IMR-90 (cell line): ENCODE measurements around the gene IFI44. TPM values are rescaled to one million over a fixed set of nuclear protein-coding genes. Genes with fewer than 3 reads are reported as not detected.

ENCODE experiments used
- ATAC-seq: fragments of 200-7000 bp; cut with Tn5 transposase; 2 replicates; pipeline ENCODE4 v1.9.1; 2020; ENCODE audit warnings: low read depth, mild to moderate bottlenecking, moderate library complexity
- BruUV-seq: library from RNA; stranded (reverse); fragments of 400-500 nt; replicated peaks from 2 replicates; lab custom pipeline; 2021; lab: Mats Ljungman, UMichigan
- CTCF ChIA-PET: fragments of 300-600 bp; formaldehyde crosslinking; extraction: SDS; loops from one replicate; lab custom pipeline; 2021; ENCODE audit warnings: antibody characterized with exemption; lab: Yijun Ruan, JAX
- POLR2A ChIA-PET: fragments of 300-600 bp; sonication (Branson Sonifier 250); formaldehyde crosslinking; loops from one replicate; lab custom pipeline; 2022; ENCODE audit warnings: antibody characterized with exemption; ENCODE audit not compliant: unreplicated experiment; lab: Charles Lee
- DNase-seq: peaks from one replicate; pipeline ENCODE4 v3.0.0; 2013
- H2AFZ ChIP-seq: replicated peaks from 2 replicates; pipeline ENCODE3; 2013; ENCODE audit warnings: low read length, mild to moderate bottlenecking; ENCODE audit not compliant: poor library complexity
- H2AK5ac ChIP-seq: 2 replicates; pipeline ENCODE4 v1.6.1; 2013; ENCODE audit warnings: low read depth, low read length, inconsistent platforms
- H2AK9ac ChIP-seq: replicated peaks from 2 replicates; pipeline ENCODE3; 2013; ENCODE audit warnings: mild to moderate bottlenecking, low read depth, low read length, moderate library complexity; ENCODE audit not compliant: poor library complexity
- H2BK120ac ChIP-seq: 2 replicates; pipeline ENCODE4 v1.6.1; 2013; ENCODE audit warnings: low read depth, low read length, inconsistent platforms
- H2BK15ac ChIP-seq: 3 replicates; pipeline ENCODE4 v1.6.1; 2013; ENCODE audit warnings: low read depth, low read length, inconsistent platforms
- H2BK20ac ChIP-seq: 2 replicates; pipeline ENCODE4 v1.6.1; 2013; ENCODE audit warnings: low read depth, mild to moderate bottlenecking, inconsistent platforms, low read length, moderate library complexity
- H2BK5ac ChIP-seq: 2 replicates; pipeline ENCODE4 v1.6.1; 2013; ENCODE audit warnings: mild to moderate bottlenecking, low read depth, low read length, inconsistent platforms; ENCODE audit not compliant: poor library complexity, severe bottlenecking
- H3K14ac ChIP-seq: replicated peaks from 2 replicates; pipeline ENCODE4 v1.6.1; 2013; ENCODE audit warnings: low read depth, low read length, inconsistent platforms
- H3K18ac ChIP-seq: 2 replicates; pipeline ENCODE4 v1.6.1; 2013; ENCODE audit warnings: low read depth, low read length, control low read depth
- H3K23ac ChIP-seq: 2 replicates; pipeline ENCODE4 v1.6.1; 2013; ENCODE audit warnings: low read depth, low read length, inconsistent platforms
- H3K27ac ChIP-seq: 2 replicates; pipeline ENCODE4 v1.5.1; 2013; ENCODE audit warnings: mild to moderate bottlenecking, control low read depth, low read length; ENCODE audit not compliant: insufficient read depth
- H3K27me3 ChIP-seq: 2 replicates; pipeline ENCODE4 v1.6.1; 2013; ENCODE audit warnings: low read length; ENCODE audit not compliant: control insufficient read depth, insufficient read depth
- H3K36me3 ChIP-seq: 2 replicates; pipeline ENCODE4 v1.6.1; 2013; ENCODE audit warnings: low read length, mixed read lengths; ENCODE audit not compliant: control insufficient read depth, insufficient read depth
- H3K4ac ChIP-seq: 2 replicates; pipeline ENCODE4 v1.6.1; 2013; ENCODE audit warnings: low read depth, low read length, inconsistent platforms
- H3K4me1 ChIP-seq: 2 replicates; pipeline ENCODE4 v1.6.1; 2013; ENCODE audit warnings: low read length, mixed read lengths; ENCODE audit not compliant: control insufficient read depth, insufficient read depth
- H3K4me2 ChIP-seq: 2 replicates; pipeline ENCODE4 v1.6.1; 2013; ENCODE audit warnings: low read depth, mild to moderate bottlenecking, control low read depth, low read length, moderate library complexity
- H3K4me3 ChIP-seq: 2 replicates; pipeline ENCODE4 v1.5.1; 2013; ENCODE audit warnings: low read depth, mild to moderate bottlenecking, control low read depth, low read length, moderate library complexity; ENCODE audit not compliant: insufficient read depth
- H3K56ac ChIP-seq: 2 replicates; pipeline ENCODE4 v1.6.1; 2013; ENCODE audit warnings: low read length, inconsistent platforms; ENCODE audit not compliant: insufficient read depth; ENCODE audit errors: extremely low read depth
- H3K79me1 ChIP-seq, 2 experiments: 2 replicates each; pipeline ENCODE4 v1.6.1; 2013; ENCODE audit warnings: low read length in 2 of 2, inconsistent platforms in 1 of 2, low read depth in 1 of 2
- H3K9ac ChIP-seq: 2 replicates; pipeline ENCODE4 v1.6.1; 2013; ENCODE audit warnings: low read depth, low read length, control low read depth
- H3K9me1 ChIP-seq: 2 replicates; pipeline ENCODE4 v1.6.1; 2013; ENCODE audit warnings: low read length, inconsistent platforms; ENCODE audit not compliant: insufficient read depth
- H3K9me3 ChIP-seq: 2 replicates; pipeline ENCODE4 v1.6.1; 2013; ENCODE audit warnings: low read length; ENCODE audit not compliant: control insufficient read depth, insufficient read depth
- H4K20me1 ChIP-seq: 2 replicates; pipeline ENCODE4 v1.6.1; 2013; ENCODE audit warnings: low read length, inconsistent platforms; ENCODE audit not compliant: insufficient read depth
- H4K5ac ChIP-seq: 2 replicates; pipeline ENCODE4 v1.6.1; 2013; ENCODE audit warnings: mild to moderate bottlenecking, low read depth, low read length, control low read depth
- H4K8ac ChIP-seq, 2 experiments: 2 replicates each; pipeline ENCODE4 v1.6.1; 2013; ENCODE audit warnings: low read depth in 2 of 2, low read length in 2 of 2, control low read depth in 1 of 2, inconsistent platforms in 1 of 2
- H4K91ac ChIP-seq: 2 replicates; pipeline ENCODE4 v1.6.1; 2013; ENCODE audit warnings: low read depth, low read length, inconsistent platforms; ENCODE audit not compliant: insufficient read depth
- CEBPB ChIP-seq: IDR thresholded peaks from 2 replicates; pipeline ENCODE4 v1.6.1; 2012; ENCODE audit warnings: low read depth, low read length, improper control_type of control experiment
- ELK1 ChIP-seq: fragments of 150-350 bp; IDR thresholded peaks from 2 replicates; pipeline ENCODE4 v1.6.1; 2016; ENCODE audit warnings: low read depth, mild to moderate bottlenecking, low read length, moderate library complexity, borderline replicate concordance
- FOS ChIP-seq: fragments of 150-350 bp; IDR thresholded peaks from 2 replicates; pipeline ENCODE4 v1.6.1; 2016; ENCODE audit warnings: low read depth, low read length
- MAZ ChIP-seq: IDR thresholded peaks from 2 replicates; pipeline ENCODE4 v1.6.1; 2012; ENCODE audit warnings: low read depth, mild to moderate bottlenecking, low read length, improper control_type of control experiment, moderate library complexity, borderline replicate concordance
- USF2 ChIP-seq: fragments of 150-350 bp; IDR thresholded peaks from 2 replicates; pipeline ENCODE4 v1.6.1; 2017; ENCODE audit warnings: mild to moderate bottlenecking, antibody characterized with exemption, low read length, low read depth
- WGBS, 2 experiments: methylation state at CpG; one replicate each; pipeline versions ENCODE4 v1.1.5 to v1.1.7; 2013; ENCODE audit warnings: missing lambda C conversion rate in 2 of 2; ENCODE audit not compliant: insufficient read length in 1 of 2; ENCODE audit errors: extremely low coverage in 2 of 2; 5-methylcytosine and 5-hydroxymethylcytosine counted together
- dilution Hi-C: fragments of 300-500 bp; cut with HindIII; formaldehyde crosslinking; loops from one replicate; pipeline ENCODE4 v1.14.3; 2018; ENCODE audit warnings: low sequenced_read_pairs; ENCODE audit not compliant: unreplicated experiment
- in situ Hi-C: fragments of 300-500 bp; cut with MboI; formaldehyde crosslinking; loops from 3 replicates; pipeline ENCODE4 v1.14.3; 2019; ENCODE audit warnings: low sequenced_read_pairs, inconsistent platforms, mixed read lengths
- intact Hi-C: fragments of 100-400 bp; cut with micrococcal nuclease; formaldehyde crosslinking; loops from 2 replicates; pipeline ENCODE4 v1.10.0; 2022
- polyA plus RNA-seq, 3 experiments: library from polyadenylated mRNA; depleted of rRNA; stranded (reverse); fragments of >200 nt; gene quantifications; 2 replicates each; pipeline ENCODE4 v1.2.3, GENCODE V29; 2012; ENCODE audit warnings: low replicate concordance in 1 of 3
- total RNA-seq: library from RNA; depleted of rRNA; stranded (reverse); fragments of >200 nt; gene quantifications from 2 replicates; pipeline ENCODE4 v1.2.3, GENCODE V29; 2012

IFI44 gene
- total and polyA plus RNA-seq, 2 of the 4 experiments (the other 2 are of a cell fraction) = 2.2 to 2.7 TPM

GRCh38 chr1:78624035-78624434 lies 25.6 kb upstream of the IFI44 start:
- dilution Hi-C loops = no loop called here

More at GRCh38 chr1:78624035-78624434, 25.6 kb upstream of the IFI44 start:
- H4K91ac ChIP-seq = no peak overlapping the region
- H4K8ac ChIP-seq = no peak overlapping the region
- no peak overlapping the region for H2BK5ac ChIP-seq
- H4K5ac ChIP-seq = no peak overlapping the region
- no peak overlapping the region for H2BK20ac ChIP-seq
- H3K36me3 ChIP-seq = no peaks in the 10 kb centered on the region
- H3K79me1 ChIP-seq = no peaks in the 10 kb centered on the region
- H3K9me3 ChIP-seq = no peaks in the 10 kb centered on the region
- H3K4ac ChIP-seq = no peak overlapping the region
- in situ Hi-C loops = no loop called here
- H2AK5ac ChIP-seq = no peak overlapping the region
- H3K27ac ChIP-seq = no peak overlapping the region
- no TSS peak for BruUV-seq
- no peak overlapping the region for H3K4me3 ChIP-seq
- H4K20me1 ChIP-seq = no peaks in the 10 kb centered on the region
- H2AFZ ChIP-seq = no peak overlapping the region
- ChIA-PET CTCF (interaction anchor here (0.7 kb wide), 1 partner anchor 477 kb away, joined by 4 read pairs; no protein-coding TSS in a partner anchor), POLR2A (no interaction called here)
- no peak for TF ChIP-seq USF2
- no peak for TF ChIP-seq FOS
- TF ChIP-seq MAZ = no peak
- no peak for TF ChIP-seq CEBPB
- no peak for TF ChIP-seq ELK1
- intact Hi-C loops = no loop called here
- no peak overlapping the region for H2AK9ac ChIP-seq
- H3K56ac ChIP-seq = no peak overlapping the region
- H3K14ac ChIP-seq = no peak overlapping the region
- no peak overlapping the region for H3K4me2 ChIP-seq
- ATAC-seq = no peak
- no CpG with 5 or more reads among the region's 7 CpGs for WGBS, 2 experiments
- DNase-seq = no peak
- no peak overlapping the region for H3K18ac ChIP-seq
- H3K9ac ChIP-seq = no peak overlapping the region
- H3K9me1 ChIP-seq = no peaks in the 10 kb centered on the region
- no peak overlapping the region for H2BK120ac ChIP-seq
- H3K27me3 ChIP-seq = no peaks in the 10 kb centered on the region
- H3K4me1 ChIP-seq = peaks cover 2% of the 10 kb centered on the region
- H3K23ac ChIP-seq = no peak overlapping the region
- no peak overlapping the region for H2BK15ac ChIP-seq
